Transverse colon (tissue), 4 donors: Measurements from ENCODE around the gene DNAJC22.

ENCODE experiments used
- POLR2A ChIP-seq: fragments of 450-650 bp; IDR thresholded peaks from one replicate; pipeline ENCODE4 v1.6.1; 2016; ENCODE audit warnings: antibody characterized with exemption, mild to moderate bottlenecking, moderate library complexity
- POLR2AphosphoS5 ChIP-seq, 3 donors: sonication (generic); formaldehyde crosslinking; IDR thresholded peaks; one replicate each; pipeline ENCODE4 v1.6.1; 2016; ENCODE audit warnings: antibody characterized with exemption in 3 of 3
- TF ChIP-seq, protein P1 (sequence below), 5 experiments: fragments of 200-600 bp in 3 of 5; fragments of 450-650 bp in 2 of 5; sonication (generic) in 3 of 5; IDR thresholded peaks; 1 replicate in 2 of 5; 2 replicates in 3 of 5; pipeline ENCODE4 v1.5.1; 2016 to 2017; ENCODE audit warnings: antibody characterized with exemption in 5 of 5, inconsistent platforms in 3 of 5, mild to moderate bottlenecking in 2 of 5, moderate library complexity in 1 of 5

DNA sequence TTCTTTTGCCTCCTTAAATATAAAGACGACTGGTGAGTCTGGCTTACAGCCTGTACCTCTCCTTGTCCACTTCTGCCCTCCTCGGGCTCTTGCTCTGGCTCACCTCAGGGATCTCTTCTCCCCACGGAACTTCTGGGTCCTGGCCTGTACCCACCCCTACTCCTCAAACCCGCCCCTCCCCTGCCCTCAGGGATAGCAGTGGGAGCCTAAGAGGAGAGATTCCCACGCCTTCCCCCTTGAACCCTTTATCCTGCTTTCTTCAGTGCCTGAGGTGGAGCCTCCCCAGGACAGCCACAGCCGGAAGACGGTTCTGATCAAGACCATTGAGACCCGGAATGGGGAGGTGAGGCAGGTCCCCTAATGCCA is 49.0 kb upstream of the DNAJC22 start:
- no peak for TF ChIP-seq POLR2A
- TF ChIP-seq, protein P1, sequence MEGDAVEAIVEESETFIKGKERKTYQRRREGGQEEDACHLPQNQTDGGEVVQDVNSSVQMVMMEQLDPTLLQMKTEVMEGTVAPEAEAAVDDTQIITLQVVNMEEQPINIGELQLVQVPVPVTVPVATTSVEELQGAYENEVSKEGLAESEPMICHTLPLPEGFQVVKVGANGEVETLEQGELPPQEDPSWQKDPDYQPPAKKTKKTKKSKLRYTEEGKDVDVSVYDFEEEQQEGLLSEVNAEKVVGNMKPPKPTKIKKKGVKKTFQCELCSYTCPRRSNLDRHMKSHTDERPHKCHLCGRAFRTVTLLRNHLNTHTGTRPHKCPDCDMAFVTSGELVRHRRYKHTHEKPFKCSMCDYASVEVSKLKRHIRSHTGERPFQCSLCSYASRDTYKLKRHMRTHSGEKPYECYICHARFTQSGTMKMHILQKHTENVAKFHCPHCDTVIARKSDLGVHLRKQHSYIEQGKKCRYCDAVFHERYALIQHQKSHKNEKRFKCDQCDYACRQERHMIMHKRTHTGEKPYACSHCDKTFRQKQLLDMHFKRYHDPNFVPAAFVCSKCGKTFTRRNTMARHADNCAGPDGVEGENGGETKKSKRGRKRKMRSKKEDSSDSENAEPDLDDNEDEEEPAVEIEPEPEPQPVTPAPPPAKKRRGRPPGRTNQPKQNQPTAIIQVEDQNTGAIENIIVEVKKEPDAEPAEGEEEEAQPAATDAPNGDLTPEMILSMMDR (IDR thresholded peaks at IDR 0.05), result no peak
- TF ChIP-seq POLR2AphosphoS5 (IDR thresholded peaks at IDR 0.05), result no peak
